Uterus (tissue), 2 donors: ENCODE measurements around the gene LYRM7.

Experiments used
- CTCF ChIP-seq, 4 experiments: fragments of 200-600 bp in 2 of 4; fragments of 450-650 bp in 2 of 4; sonication (generic) in 2 of 4; IDR thresholded peaks; one replicate each; pipeline ENCODE4 v1.5.1; 2016 to 2019; ENCODE audit warnings: antibody characterized with exemption in 4 of 4, mild to moderate bottlenecking in 2 of 4, moderate library complexity in 1 of 4
- POLR2A ChIP-seq, 2 donors: fragments of 450-650 bp; IDR thresholded peaks; one replicate each; pipeline ENCODE4 v1.6.1; 2016; ENCODE audit warnings: antibody characterized with exemption in 2 of 2, mild to moderate bottlenecking in 1 of 2, moderate library complexity in 1 of 2

- TF ChIP-seq CTCF (IDR thresholded peaks at IDR 0.05), result no peak
- TF ChIP-seq POLR2A (IDR thresholded peaks at IDR 0.05), result no peak
Measured at GRCh38 chr5:131209175-131209505, 38.4 kb downstream of the LYRM7 start.
